CD14-positive monocyte (primary cell): ENCODE measurements around the gene ZNF710. TPM values are rescaled to one million over a fixed set of nuclear protein-coding genes. Genes with fewer than 3 reads are reported as not detected.

Experiments used
- DNase-seq, 3 donors: peaks; one replicate each; pipeline ENCODE4 v3.0.0-alpha.2; 2011 to 2022
- H2AFZ ChIP-seq: 2 replicates; pipeline ENCODE4 v1.6.0; 2012; ENCODE audit warnings: mild to moderate bottlenecking, low read depth, low read length, inconsistent platforms; ENCODE audit not compliant: insufficient read depth, poor library complexity, severe bottlenecking
- H3K27ac ChIP-seq, 2 donors: 1 replicate in 1 of 2; 2 replicates in 1 of 2; pipeline ENCODE4 v1.5.1; 2012 to 2013; ENCODE audit warnings: low read length in 2 of 2, control low read depth in 1 of 2, inconsistent platforms in 1 of 2, low read depth in 1 of 2, mild to moderate bottlenecking in 1 of 2
- H3K27me3 ChIP-seq, 2 donors: one replicate each; pipeline versions ENCODE4 v1.6.0 to v1.6.1; 2011 to 2013; ENCODE audit warnings: low read length in 2 of 2; ENCODE audit not compliant: control insufficient read depth in 2 of 2, insufficient read depth in 2 of 2
- H3K36me3 ChIP-seq, 2 donors: replicated peaks in 1 of 2; 1 replicate in 1 of 2; 2 replicates in 1 of 2; pipeline versions ENCODE4 v1.5.1 to v1.6.1; 2012 to 2013; ENCODE audit warnings: low read length in 2 of 2, control low read depth in 1 of 2, inconsistent platforms in 1 of 2, mild to moderate bottlenecking in 1 of 2; ENCODE audit not compliant: insufficient read depth in 2 of 2, control insufficient read depth in 1 of 2
- H3K4me1 ChIP-seq, 2 donors: 1 replicate in 1 of 2; 2 replicates in 1 of 2; pipeline versions ENCODE4 v1.5.1 to v1.6.1; 2012 to 2013; ENCODE audit warnings: low read length in 2 of 2, control low read depth in 1 of 2, inconsistent platforms in 1 of 2, mild to moderate bottlenecking in 1 of 2, moderate library complexity in 1 of 2; ENCODE audit not compliant: insufficient read depth in 2 of 2, control insufficient read depth in 1 of 2
- H3K4me2 ChIP-seq: replicated peaks from 2 replicates; pipeline ENCODE3; 2012; ENCODE audit warnings: low read length, moderate library complexity, mild to moderate bottlenecking; ENCODE audit not compliant: poor library complexity, severe bottlenecking; ENCODE audit errors: extremely low read depth
- H3K4me3 ChIP-seq, 3 experiments: fragments of 200-600 bp in 1 of 3; sonication (generic) in 1 of 3; replicated peaks in 1 of 3; 1 replicate in 2 of 3; 2 replicates in 1 of 3; pipeline ENCODE4 v1.5.1; 2011 to 2013; ENCODE audit warnings: low read length in 3 of 3, mild to moderate bottlenecking in 3 of 3, control low read depth in 2 of 3, low read depth in 2 of 3, inconsistent platforms in 1 of 3, moderate library complexity in 1 of 3
- H3K79me2 ChIP-seq: 2 replicates; pipeline ENCODE4 v1.6.0; 2012; ENCODE audit warnings: mild to moderate bottlenecking, control low read depth, inconsistent platforms, low read length, moderate library complexity; ENCODE audit not compliant: insufficient read depth
- H3K9ac ChIP-seq: 2 replicates; pipeline ENCODE4 v1.6.0; 2017; ENCODE audit warnings: low read length, mild to moderate bottlenecking; ENCODE audit not compliant: insufficient read depth, poor library complexity, severe bottlenecking
- H3K9me3 ChIP-seq, 2 donors: replicated peaks in 1 of 2; 1 replicate in 1 of 2; 2 replicates in 1 of 2; pipeline versions ENCODE4 v1.5.1 to v1.6.1; 2012 to 2013; ENCODE audit warnings: low read length in 2 of 2, control low read depth in 1 of 2; ENCODE audit not compliant: control insufficient read depth in 1 of 2, insufficient read depth in 1 of 2
- H4K20me1 ChIP-seq: 2 replicates; pipeline ENCODE4 v1.6.0; 2012; ENCODE audit warnings: mild to moderate bottlenecking, low read length, control low read depth, moderate library complexity; ENCODE audit not compliant: insufficient read depth
- H3K27ac Mint-ChIP-seq, 7 donors: one replicate each; pipeline ENCODE4 v1.8.0; 2020; ENCODE audit warnings: mild to moderate bottlenecking in 7 of 7, mixed read lengths in 7 of 7, moderate library complexity in 6 of 7, inconsistent platforms in 2 of 7
- H3K27me3 Mint-ChIP-seq, 3 donors: one replicate each; pipeline ENCODE4 v1.8.0; 2021 to 2022; ENCODE audit warnings: low read depth in 3 of 3, mild to moderate bottlenecking in 3 of 3, mixed read lengths in 3 of 3, moderate library complexity in 3 of 3, inconsistent platforms in 1 of 3
- H3K36me3 Mint-ChIP-seq, 2 donors: one replicate each; pipeline ENCODE4 v1.8.0; 2020; ENCODE audit warnings: mixed read lengths in 2 of 2, inconsistent platforms in 1 of 2, mild to moderate bottlenecking in 1 of 2
- H3K4me1 Mint-ChIP-seq: one replicate; pipeline ENCODE4 v1.8.0; 2020; ENCODE audit warnings: mild to moderate bottlenecking, mixed read lengths
- H3K4me3 Mint-ChIP-seq, 2 donors: one replicate each; pipeline ENCODE4 v1.8.0; 2020; ENCODE audit warnings: mild to moderate bottlenecking in 2 of 2, mixed read lengths in 2 of 2, moderate library complexity in 1 of 2
- H3K9me3 Mint-ChIP-seq, 7 donors: one replicate each; pipeline ENCODE4 v1.8.0; 2020 to 2022; ENCODE audit warnings: mixed read lengths in 7 of 7, mild to moderate bottlenecking in 6 of 7, moderate library complexity in 6 of 7, inconsistent platforms in 2 of 7
- CTCF ChIP-seq: fragments of 200-600 bp; IDR thresholded peaks from one replicate; pipeline ENCODE4 v1.8.0; 2022; ENCODE audit warnings: antibody characterized with exemption, mild to moderate bottlenecking
- WGBS: methylation state at CpG from one replicate; pipeline ENCODE4 v1.1.5; 2013; ENCODE audit warnings: missing lambda C conversion rate; ENCODE audit not compliant: insufficient coverage; 5-methylcytosine and 5-hydroxymethylcytosine counted together
- intact Hi-C, 2 donors: fragments of 100-400 bp; cut with micrococcal nuclease; formaldehyde crosslinking; loops; one replicate each; pipeline versions ENCODE4 v1.15.0 to v1.15.1; 2023
- polyA plus RNA-seq, 3 donors: library from polyadenylated mRNA; depleted of rRNA in 1 of 3; unstranded in 2 of 3; stranded (reverse) in 1 of 3; fragments of 300-500 nt in 2 of 3; fragments of >200 nt in 1 of 3; fragmentation: Illumina TruSeq in 2 of 3; gene quantifications; 1 replicate in 2 of 3; 2 replicates in 1 of 3; pipeline ENCODE4 v1.2.3, GENCODE V29; 2012 to 2021

ZNF710 gene
- polyA plus RNA-seq, 3 donors: 3.4 to 45.6 (median 4.8) TPM

GRCh38 chr15:90083954-90084607, 83.0 kb downstream of the ZNF710 start:
- H3K36me3 ChIP-seq: peaks cover 55 to 75% of the 10 kb centered on the region in 2 donors
- Mint-ChIP-seq H3K27me3 (peaks cover 0 to 2% (median 2%) of the 10 kb centered on the region in 3 donors), H3K27ac (peak overlapping the region in 6 of 7 donors; percentile 12 to 83 (median 50)), H3K9me3 (no peaks in the 10 kb centered on the region), H3K4me1 (peaks cover 20% of the 10 kb centered on the region), H3K4me3 (no peak overlapping the region), H3K36me3 (peaks cover 57 to 88% of the 10 kb centered on the region in 2 donors)
- H3K9me3 ChIP-seq: no peaks in the 10 kb centered on the region
- no peak overlapping the region for H3K4me2 ChIP-seq
- H4K20me1 ChIP-seq: peaks cover 17% of the 10 kb centered on the region
- no peak overlapping the region for H2AFZ ChIP-seq
- H3K4me3 ChIP-seq: no peak overlapping the region
- H3K79me2 ChIP-seq: no peaks in the 10 kb centered on the region
- no peak overlapping the region for H3K9ac ChIP-seq
- peak overlapping the region in 1 of 2 donors; percentile 72 for H3K27ac ChIP-seq
- no peak for DNase-seq
- no peak for TF ChIP-seq CTCF
- H3K4me1 ChIP-seq: peaks cover 9 to 25% of the 10 kb centered on the region in 2 donors
- no peaks in the 10 kb centered on the region for H3K27me3 ChIP-seq
- intact Hi-C loops: no loop called here
- WGBS: 78% methylated on average over 14 of the region's 14 CpGs

- 96% methylated on average over 14 of the region's 18 CpGs for WGBS
Observed at GRCh38 chr15:90084876-90085423, 83.8 kb downstream of the ZNF710 start.

More at GRCh38 chr15:90084876-90085423, 83.8 kb downstream of the ZNF710 start:
- TF ChIP-seq CTCF: no peak
- Histone ChIP-seq H3K4me1 (peaks cover 9 to 25% of the 10 kb centered on the region in 2 donors), H3K36me3 (peaks cover 55 to 75% of the 10 kb centered on the region in 2 donors), H3K27me3 (no peaks in the 10 kb centered on the region), H4K20me1 (peaks cover 12% of the 10 kb centered on the region), H3K9ac (peak overlapping the region; percentile 30), H3K79me2 (no peaks in the 10 kb centered on the region), H3K4me2 (no peak overlapping the region), H3K4me3 (no peak overlapping the region), H2AFZ (no peak overlapping the region), H3K27ac (peak overlapping the region; percentile 38 to 72), H3K9me3 (no peaks in the 10 kb centered on the region)
- DNase-seq: no peak
- Mint-ChIP-seq H3K4me3 (no peak overlapping the region), H3K9me3 (no peaks in the 10 kb centered on the region), H3K36me3 (peaks cover 59 to 88% of the 10 kb centered on the region in 2 donors), H3K4me1 (peaks cover 20% of the 10 kb centered on the region), H3K27me3 (peaks cover 0 to 2% (median 2%) of the 10 kb centered on the region in 3 donors), H3K27ac (peak overlapping the region in 4 of 7 donors; percentile 8 to 74 (median 48))
- intact Hi-C loops: loop anchor here (5.0 kb wide), 3 partner anchors 188 to 348 kb away; no protein-coding TSS in a partner anchor
